Breast epithelium (tissue), 3 donors: ENCODE results near the gene TBC1D14.

Experiments used
- POLR2A ChIP-seq: fragments of 450-650 bp; IDR thresholded peaks from one replicate; pipeline ENCODE4 v1.6.1; 2016; ENCODE audit warnings: antibody characterized with exemption, mild to moderate bottlenecking, moderate library complexity
- POLR2AphosphoS5 ChIP-seq, 3 donors: sonication (generic); formaldehyde crosslinking; IDR thresholded peaks; one replicate each; pipeline ENCODE4 v1.6.1; 2017; ENCODE audit warnings: antibody characterized with exemption in 3 of 3
- TF ChIP-seq, protein P1 (sequence below), 3 donors: fragments of 450-650 bp; IDR thresholded peaks; one replicate each; pipeline ENCODE4 v1.5.1; 2016 to 2017; ENCODE audit warnings: antibody characterized with exemption in 3 of 3, mild to moderate bottlenecking in 3 of 3, moderate library complexity in 3 of 3

DNA sequence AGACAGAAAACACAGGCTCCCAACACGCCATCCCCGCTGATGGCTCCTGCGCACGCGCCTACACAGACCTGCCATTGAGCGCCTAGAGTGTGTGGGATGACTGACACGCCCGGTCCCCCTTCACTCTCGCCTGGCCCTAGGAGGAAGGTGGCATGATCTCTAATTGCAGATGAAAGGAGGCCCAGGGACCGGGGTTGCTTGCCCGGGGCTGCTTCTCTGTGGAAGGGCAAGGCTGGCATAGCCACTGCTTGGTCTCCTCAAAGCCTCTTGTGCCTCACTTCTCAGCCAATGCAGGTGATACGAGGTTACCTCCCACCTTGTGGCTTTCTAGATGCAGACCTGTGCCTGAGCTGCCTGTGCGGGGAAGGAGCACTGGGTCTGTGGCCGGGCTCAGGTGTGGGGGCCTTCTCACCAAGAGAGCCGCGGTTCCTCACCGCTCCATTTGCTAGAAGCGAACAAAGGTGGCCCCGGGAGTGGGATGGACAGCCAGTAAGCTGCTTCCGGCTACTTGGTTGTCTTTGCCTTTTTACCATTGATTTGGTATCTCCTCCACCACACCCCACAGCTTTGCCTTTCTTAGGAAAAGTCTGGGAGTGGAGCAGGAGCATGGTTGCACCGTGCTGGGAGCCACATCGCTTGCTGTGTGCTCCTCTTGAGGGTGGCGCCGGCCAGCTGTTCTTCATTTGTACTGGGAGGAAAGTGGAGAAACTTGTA lies 47.0 kb downstream of the TBC1D14 start:
- TF ChIP-seq, protein P1, sequence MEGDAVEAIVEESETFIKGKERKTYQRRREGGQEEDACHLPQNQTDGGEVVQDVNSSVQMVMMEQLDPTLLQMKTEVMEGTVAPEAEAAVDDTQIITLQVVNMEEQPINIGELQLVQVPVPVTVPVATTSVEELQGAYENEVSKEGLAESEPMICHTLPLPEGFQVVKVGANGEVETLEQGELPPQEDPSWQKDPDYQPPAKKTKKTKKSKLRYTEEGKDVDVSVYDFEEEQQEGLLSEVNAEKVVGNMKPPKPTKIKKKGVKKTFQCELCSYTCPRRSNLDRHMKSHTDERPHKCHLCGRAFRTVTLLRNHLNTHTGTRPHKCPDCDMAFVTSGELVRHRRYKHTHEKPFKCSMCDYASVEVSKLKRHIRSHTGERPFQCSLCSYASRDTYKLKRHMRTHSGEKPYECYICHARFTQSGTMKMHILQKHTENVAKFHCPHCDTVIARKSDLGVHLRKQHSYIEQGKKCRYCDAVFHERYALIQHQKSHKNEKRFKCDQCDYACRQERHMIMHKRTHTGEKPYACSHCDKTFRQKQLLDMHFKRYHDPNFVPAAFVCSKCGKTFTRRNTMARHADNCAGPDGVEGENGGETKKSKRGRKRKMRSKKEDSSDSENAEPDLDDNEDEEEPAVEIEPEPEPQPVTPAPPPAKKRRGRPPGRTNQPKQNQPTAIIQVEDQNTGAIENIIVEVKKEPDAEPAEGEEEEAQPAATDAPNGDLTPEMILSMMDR (IDR thresholded peaks at IDR 0.05), result no peak
- TF ChIP-seq POLR2A (no peak), POLR2AphosphoS5 (IDR thresholded peaks at IDR 0.05) (no peak)
